ENCODE data around the gene VAV2.

The VAV2 gene

GRCh38 chr9:134027561-134027960, 35.4 kb upstream of the VAV2 start:
- DNase-seq (ENCODE audit: low read depth in 2 of 2): no peak

GRCh38 chr9:134026981-134027380, 34.9 kb upstream of the VAV2 start:
- DNase-seq (ENCODE audit: low read depth in 2 of 2): no peak

- DNase-seq (ENCODE audit: low read depth in 2 of 2): no peak
Measured at GRCh38 chr9:134026581-134026980, 34.5 kb upstream of the VAV2 start.

- DNase-seq (ENCODE audit: low read depth in 2 of 2): peak; percentile 21 to 29
Measured at GRCh38 chr9:134025606-134026541, 33.8 kb upstream of the VAV2 start.

GRCh38 chr9:134024828-134025605, 32.9 kb upstream of the VAV2 start, which contains the start of gene BRD3OS:
TSS of gene BRD3OS (plus strand) at chr9:134025481. CDS start at chr9:134026748, 1,267 bp downstream.
- DNase-seq (ENCODE audit: low read depth in 2 of 2): peak; percentile 84 to 85

GRCh38 chr9:134024214-134024792, 32.2 kb upstream of the VAV2 start:
- no peak for DNase-seq (ENCODE audit: low read depth in 2 of 2)

- no peak for DNase-seq (ENCODE audit: low read depth in 2 of 2)
Measured at GRCh38 chr9:134014946-134015345, 22.8 kb upstream of the VAV2 start.

GRCh38 chr9:134011401-134011800, 19.3 kb upstream of the VAV2 start:
- no peak for DNase-seq (ENCODE audit: low read depth in 2 of 2)

GRCh38 chr9:134010310-134011173, 18.4 kb upstream of the VAV2 start:
- no peak for DNase-seq (ENCODE audit: low read depth in 2 of 2)

GRCh38 chr9:134007571-134007970, 15.4 kb upstream of the VAV2 start:
- DNase-seq (ENCODE audit: low read depth in 2 of 2): no peak

- DNase-seq (ENCODE audit: low read depth in 2 of 2): no peak
Measured at GRCh38 chr9:134007150-134007549, 15.0 kb upstream of the VAV2 start.

GRCh38 chr9:134005381-134005780, 13.3 kb upstream of the VAV2 start:
- DNase-seq (ENCODE audit: low read depth in 2 of 2): no peak

- no peak for DNase-seq (ENCODE audit: low read depth in 2 of 2)
Measured at GRCh38 chr9:134004881-134005280, 12.8 kb upstream of the VAV2 start.

GRCh38 chr9:134004131-134004873, 12.2 kb upstream of the VAV2 start:
- DNase-seq (ENCODE audit: low read depth in 2 of 2): no peak

GRCh38 chr9:134003237-134003636, 11.1 kb upstream of the VAV2 start:
- no peak for DNase-seq (ENCODE audit: low read depth in 2 of 2)

GRCh38 chr9:134002796-134003195, 10.7 kb upstream of the VAV2 start:
- no peak for DNase-seq (ENCODE audit: low read depth in 2 of 2)

GRCh38 chr9:133999851-134000265, 7.7 kb upstream of the VAV2 start:
- DNase-seq (ENCODE audit: low read depth in 2 of 2): no peak

- no peak for DNase-seq (ENCODE audit: low read depth in 2 of 2)
Measured at GRCh38 chr9:133998915-133999595, 6.9 kb upstream of the VAV2 start.

GRCh38 chr9:133997584-133997983, 5.5 kb upstream of the VAV2 start:
- no peak for DNase-seq (ENCODE audit: low read depth in 2 of 2)
